ENCODE data around the gene TNFRSF11A.

- TF ChIP-seq TAF1 (IDR thresholded peaks at IDR 0.05; ENCODE audit: borderline replicate concordance, low read depth, low read length) (no peak), POLR2A (IDR thresholded peaks at IDR 0.05; ENCODE audit: low read depth, low read length) (no peak)
Observed at GRCh38 chr18:62400916-62401315, 75.8 kb downstream of the TNFRSF11A start.

All from GM12892 (cell line).